Activated T-cell treated with anti-CD3 and anti-CD28 coated beads for 4 hours (primary cell): Measurements from ENCODE around the gene USP10.

ENCODE experiments used
- DNase-seq: peaks from one replicate; pipeline ENCODE4 v3.0.0-alpha.2; 2020

The USP10 gene

DNA sequence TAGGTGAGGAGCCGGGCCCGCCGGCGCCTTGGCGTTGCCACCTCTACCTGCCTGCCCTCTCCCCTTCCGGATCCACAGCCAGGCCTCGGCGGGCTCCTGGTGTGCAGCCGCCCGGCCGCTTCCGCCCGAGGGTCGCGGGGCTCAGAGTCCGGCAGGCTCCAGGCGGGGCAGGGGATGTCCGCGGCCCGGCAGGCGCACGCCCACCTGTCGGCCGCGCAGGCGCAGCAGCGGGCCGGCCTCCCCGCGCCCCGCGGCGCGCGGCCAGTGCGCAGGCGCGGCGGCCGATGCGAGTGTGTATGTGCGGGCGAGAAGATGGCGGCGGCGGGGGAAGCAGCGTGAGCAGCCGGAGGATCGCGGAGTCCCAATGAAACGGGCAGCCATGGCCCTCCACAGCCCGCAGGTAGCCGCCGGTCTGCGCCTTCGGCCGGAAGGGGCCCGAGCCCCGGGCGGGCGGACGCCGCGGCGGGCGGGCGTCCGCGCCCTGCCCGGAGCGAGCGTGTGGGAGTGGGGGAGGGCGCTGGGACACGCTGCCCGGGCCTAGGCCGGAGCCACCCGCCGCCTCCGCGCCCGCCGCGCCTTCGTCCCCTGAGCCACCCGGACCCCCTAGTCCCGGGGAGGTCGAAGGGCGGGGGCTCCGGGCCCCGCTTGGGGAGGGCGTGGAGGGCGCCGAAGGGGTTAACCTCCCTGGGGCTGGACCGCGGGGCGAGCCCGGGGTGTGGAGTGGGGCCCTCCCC, at the start of gene USP10:
Gene USP10 (plus strand): TSS at position 289 of the 734 bp plus-strand sequence. CDS start 91 bp downstream, at position 380.
- DNase-seq: peak; percentile 69

DNA sequence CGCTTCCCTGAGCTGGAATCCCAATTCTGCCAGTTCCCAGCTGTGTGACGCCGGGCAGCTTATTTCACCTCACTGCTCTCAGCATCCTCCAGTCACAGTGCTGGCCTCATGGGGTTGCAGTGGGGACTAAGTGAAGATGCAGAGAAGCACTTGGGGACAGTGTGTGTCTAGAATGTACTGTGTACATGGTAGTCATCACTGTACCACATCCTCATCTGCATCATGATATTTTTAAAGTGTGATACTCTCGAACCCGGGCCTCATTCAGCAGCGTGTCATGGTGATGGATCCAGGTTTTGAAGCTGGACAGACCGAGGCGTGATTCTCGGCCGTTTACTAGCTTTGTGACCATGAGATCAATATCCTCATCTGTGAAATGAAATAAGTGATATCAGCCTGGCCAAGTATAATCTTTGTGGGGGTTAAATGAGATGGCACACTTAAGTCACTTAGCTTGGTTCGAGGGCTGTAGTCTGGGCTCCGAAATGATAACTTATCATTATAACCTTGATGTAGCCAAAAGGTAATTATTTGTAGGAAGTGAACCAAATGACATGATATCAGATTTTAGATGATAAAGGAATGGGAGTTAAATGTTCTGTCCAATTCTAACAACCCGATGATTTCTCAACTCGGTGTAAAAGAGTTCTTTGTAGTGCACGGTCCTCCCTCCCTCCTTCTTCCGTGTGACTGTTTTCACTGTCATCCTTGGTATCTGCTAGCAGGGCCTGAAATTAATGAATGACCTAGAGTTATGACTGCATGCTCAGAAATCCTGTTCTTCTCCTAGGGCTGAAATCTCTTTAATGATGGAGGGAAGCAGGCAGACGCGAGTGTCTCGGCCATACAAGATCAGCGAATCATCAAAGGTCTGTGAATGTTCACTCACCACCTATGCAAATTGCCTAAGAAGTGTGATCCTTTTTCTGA, 49.5 kb upstream of the USP10 start:
- DNase-seq: no peak

- no peak for DNase-seq
These were observed 47.2 kb upstream of the USP10 start for GRCh38 chr16:84652566-84652965.

- DNase-seq: no peak
These were observed 45.6 kb upstream of the USP10 start for GRCh38 chr16:84654238-84654637.

- DNase-seq: no peak
These were observed 44.8 kb upstream of the USP10 start for GRCh38 chr16:84654998-84655397.

- no peak for DNase-seq
These were observed 43.2 kb upstream of the USP10 start for GRCh38 chr16:84656649-84657048.

- DNase-seq: no peak
These were observed 42.5 kb upstream of the USP10 start for GRCh38 chr16:84657229-84657837.

- no peak for DNase-seq
These were observed 41.1 kb upstream of the USP10 start for GRCh38 chr16:84658690-84659089.

- DNase-seq: no peak
These were observed 40.0 kb upstream of the USP10 start for GRCh38 chr16:84659656-84660300.

DNA sequence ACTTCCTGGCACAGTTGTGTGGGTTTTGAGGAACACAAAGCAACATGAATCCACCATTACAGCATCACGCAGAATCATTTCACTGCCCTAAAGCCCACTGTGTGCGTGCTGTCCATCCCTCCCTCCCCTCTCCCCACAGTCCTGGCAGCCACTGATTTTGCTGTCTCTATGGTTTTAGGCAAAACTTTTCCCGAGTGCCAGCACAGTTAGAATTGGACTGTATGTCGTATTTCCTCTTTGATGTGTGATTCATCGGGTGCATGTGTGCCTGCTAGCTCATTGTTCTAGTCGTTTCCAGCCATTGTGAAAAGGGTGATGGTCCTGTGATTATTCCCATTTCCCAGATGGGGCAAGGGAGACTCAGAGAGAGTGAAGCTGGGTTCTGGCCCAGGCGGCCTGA, 38.8 kb upstream of the USP10 start:
- DNase-seq: no peak

GRCh38 chr16:84661418-84662060, 38.3 kb upstream of the USP10 start:
- no peak for DNase-seq

DNA sequence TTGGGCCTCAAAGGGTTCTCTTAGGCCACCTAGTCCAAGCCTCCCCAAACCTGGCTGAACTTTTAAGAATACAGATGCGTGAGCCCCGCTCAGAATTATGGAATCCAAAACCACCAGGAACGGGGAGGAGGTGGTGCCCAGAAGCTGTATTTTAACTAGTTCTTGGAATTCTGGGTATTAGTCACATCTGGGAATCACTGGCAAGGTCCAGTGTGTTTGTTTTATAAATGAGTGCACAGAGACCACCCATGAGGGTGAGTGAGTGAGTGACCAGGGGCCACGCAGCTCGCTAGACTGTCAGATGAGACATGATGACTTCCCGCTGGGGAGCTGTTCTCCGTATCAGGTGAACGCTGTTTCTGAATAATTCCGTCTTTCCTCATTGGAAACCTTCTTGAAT, 37.3 kb upstream of the USP10 start:
- no peak for DNase-seq

- no peak for DNase-seq
These were observed 36.2 kb upstream of the USP10 start for GRCh38 chr16:84663433-84664101.

DNA sequence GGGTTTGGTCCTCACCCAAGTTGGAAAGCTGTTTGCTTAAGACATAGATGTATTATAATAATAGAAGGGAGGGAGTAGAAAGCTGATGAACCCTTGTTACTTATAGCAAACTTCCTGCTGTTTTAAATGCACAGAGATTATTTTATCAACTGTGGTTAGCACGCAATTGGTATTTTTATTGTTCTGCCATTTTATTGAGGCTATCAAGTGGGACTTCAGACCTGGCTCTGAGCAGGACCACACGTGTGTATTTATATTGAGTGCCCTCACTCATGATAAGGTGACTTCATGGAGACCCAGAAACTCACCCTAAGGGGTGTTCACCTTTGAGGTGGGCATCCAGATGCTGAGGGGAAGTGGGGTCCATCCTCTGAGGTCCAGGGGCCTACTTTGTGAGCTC, 34.4 kb upstream of the USP10 start:
- DNase-seq: no peak

DNA sequence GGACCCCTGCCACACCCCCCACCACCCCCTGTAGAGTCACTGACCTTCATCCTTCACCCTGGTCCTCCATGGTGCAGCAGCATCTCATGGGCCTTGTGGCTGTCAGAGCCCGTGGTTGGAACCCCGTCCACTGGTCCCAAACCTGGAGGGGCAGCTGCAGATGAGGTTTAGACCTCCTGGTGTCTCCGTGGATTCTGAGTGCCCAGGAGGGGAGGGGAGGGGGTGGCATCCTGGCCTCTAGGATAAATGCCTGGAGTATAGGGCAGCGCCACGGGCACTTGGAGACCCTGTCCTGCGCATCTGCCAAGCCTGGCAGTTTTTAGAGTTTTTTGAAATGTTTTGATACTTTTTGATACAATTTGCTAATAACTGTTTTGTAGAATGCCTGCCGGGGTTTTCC, 34.0 kb upstream of the USP10 start:
- no peak for DNase-seq

DNA sequence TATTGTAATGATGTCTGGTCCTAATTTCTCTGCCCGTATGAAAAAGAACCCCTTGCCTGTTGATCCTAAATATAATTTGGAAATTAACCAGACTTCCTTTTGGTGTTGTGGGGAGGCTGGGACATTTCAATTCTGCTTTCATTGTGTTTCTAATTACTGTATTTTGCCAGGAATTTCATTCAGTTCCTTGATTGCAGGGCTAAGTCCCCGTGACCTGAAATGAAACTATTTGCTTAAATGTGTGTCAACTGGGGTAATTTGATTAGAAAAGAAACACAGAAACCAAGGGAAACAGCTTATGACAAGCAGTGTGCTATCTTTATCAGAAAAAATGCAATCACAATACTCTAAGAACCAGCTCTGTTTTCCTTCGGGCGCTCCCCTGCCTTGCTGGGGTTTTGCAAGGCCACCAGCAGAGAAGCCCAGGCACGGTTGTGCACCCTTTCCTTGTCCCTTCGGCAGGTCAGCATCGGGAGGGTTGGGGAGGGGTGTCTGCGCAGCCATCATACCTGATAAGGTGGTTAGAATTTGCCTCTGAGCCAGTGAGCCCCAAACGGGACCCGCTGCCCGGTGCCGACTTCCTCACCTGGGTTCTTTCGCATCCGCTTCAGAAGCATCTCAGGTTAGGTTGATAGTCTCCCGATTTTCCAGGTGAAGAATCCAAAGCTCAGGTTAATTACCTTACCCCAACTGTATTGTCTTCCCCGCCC, 32.0 kb upstream of the USP10 start:
- no peak for DNase-seq

GRCh38 chr16:84670063-84670462, 29.7 kb upstream of the USP10 start:
- no peak for DNase-seq

GRCh38 chr16:84672276-84673202, 27.3 kb upstream of the USP10 start:
- peak; percentile 75 for DNase-seq

- no peak for DNase-seq
These were observed 26.6 kb upstream of the USP10 start for GRCh38 chr16:84673203-84673535.

DNA sequence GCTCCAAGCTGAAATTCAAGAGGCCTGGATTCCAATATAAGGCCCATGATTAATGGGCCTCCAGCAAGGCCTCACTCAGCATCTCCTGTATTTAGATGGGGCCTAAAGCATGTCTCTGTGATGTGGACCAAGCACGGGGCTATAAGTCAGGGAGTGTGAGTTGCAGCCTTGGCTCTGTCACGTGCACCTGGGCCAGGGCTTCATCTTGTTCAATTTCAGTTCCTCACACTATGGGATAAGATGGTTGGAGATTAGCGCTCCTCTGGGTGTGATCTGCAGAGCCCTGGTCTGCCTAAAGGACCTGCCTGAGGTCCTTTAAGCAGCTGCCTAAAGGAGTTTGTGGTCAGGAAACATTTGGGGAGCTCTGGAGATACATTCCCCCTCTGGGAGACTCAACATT, 26.2 kb upstream of the USP10 start:
- DNase-seq: no peak
